ENCODE data around the gene UBL4B.
"Not testable (repeated sequence)": the region's sequence is repeated elsewhere in the genome, so short reads cannot be mapped to it uniquely, and the experiment has no call there.

UBL4B gene, protein sequence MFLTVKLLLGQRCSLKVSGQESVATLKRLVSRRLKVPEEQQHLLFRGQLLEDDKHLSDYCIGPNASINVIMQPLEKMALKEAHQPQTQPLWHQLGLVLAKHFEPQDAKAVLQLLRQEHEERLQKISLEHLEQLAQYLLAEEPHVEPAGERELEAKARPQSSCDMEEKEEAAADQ

GRCh38 chr1:110112143-110112542 lies at the start of gene UBL4B:
TSS of gene UBL4B (plus strand) at chr1:110112443. CDS start at chr1:110112535, 92 bp downstream.
- no peak for DNase-seq

GRCh38 chr1:110062612-110063011 lies 49.6 kb upstream of the UBL4B start:
- no peak for DNase-seq

DNA sequence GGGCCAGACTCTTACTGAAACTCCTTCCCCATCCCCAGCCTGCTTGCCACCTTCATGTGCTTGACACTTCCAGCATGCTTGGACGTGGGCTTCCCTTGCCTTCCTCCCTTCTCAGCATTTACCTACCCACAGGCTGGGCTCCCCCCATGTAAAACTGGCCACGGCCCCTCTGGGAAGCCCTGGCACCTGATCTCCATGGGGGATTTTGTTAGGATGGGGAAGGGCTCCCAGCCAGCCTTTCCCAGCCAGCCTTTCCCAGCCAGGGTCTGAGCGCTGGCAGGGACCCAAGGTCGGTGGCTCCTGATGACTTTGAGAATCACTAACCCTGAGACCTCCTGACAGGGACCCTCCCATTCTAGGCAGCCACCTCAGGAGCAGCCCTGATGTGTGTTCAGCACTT lies 48.5 kb upstream of the UBL4B start:
- no peak for DNase-seq

- no peak for DNase-seq
Measured at GRCh38 chr1:110064576-110065337, 47.5 kb upstream of the UBL4B start.

DNA sequence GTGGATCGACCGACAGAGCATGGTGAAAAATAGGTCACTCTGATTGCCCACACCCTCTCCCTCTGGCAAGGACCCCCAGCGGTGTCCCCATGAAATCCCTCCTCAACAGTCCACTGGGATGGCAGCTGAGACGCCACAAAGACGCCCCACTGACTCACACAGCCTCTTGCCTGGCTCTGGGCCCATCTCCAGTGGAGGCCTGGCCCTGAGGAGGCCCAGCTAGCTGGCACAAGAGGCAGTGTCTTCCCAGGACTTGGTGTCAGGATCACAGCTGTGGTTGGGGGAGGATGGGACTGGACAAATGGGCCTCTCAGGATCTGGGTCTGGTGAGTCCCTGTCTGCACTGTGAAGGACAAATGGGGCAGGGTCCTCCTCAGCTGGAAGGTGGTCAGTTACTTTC lies 46.4 kb upstream of the UBL4B start:
- DNase-seq, result no peak

- no peak for DNase-seq
Measured at GRCh38 chr1:110067479-110067892, 44.8 kb upstream of the UBL4B start.

- peak; percentile 49 for DNase-seq
Measured at GRCh38 chr1:110067893-110068645, 44.2 kb upstream of the UBL4B start.

DNA sequence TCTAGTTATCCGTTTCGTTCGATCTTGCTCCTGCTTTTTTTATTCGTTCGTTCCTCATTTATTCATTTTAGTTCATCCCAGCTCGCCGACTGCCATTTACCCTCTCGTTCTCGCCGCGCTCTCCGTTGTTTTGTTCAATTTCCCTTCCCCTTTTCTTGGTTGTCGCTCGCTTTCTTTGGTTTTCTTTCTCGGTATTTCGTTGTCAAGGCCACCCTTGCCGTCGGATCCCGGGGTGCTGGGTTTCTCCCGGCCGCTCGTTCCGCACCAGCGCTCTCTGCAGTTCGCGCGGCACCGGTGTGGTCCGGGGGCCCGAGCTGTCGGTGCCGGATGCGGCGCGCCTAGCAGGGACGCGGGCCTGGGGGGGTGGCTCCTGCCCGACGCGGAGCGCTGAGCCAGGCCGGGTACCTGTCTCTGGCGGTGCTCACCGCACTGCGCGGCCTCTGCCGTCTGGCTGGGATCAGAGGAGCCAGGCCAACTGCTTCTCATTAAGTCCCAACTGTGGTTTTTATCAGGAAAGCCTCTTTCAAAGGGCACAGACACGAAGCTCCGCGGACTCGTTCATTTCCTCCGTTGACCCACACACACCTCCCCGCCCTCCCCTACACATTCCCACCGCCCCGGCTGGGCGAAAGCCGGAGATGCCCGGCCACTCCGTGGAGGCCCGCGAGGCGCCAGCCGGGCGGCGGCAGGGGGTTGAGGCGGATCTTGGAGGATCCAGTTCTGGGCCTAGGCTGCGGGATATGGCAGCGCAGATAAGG lies 43.4 kb upstream of the UBL4B start:
- peak; percentile 44 for DNase-seq

DNA sequence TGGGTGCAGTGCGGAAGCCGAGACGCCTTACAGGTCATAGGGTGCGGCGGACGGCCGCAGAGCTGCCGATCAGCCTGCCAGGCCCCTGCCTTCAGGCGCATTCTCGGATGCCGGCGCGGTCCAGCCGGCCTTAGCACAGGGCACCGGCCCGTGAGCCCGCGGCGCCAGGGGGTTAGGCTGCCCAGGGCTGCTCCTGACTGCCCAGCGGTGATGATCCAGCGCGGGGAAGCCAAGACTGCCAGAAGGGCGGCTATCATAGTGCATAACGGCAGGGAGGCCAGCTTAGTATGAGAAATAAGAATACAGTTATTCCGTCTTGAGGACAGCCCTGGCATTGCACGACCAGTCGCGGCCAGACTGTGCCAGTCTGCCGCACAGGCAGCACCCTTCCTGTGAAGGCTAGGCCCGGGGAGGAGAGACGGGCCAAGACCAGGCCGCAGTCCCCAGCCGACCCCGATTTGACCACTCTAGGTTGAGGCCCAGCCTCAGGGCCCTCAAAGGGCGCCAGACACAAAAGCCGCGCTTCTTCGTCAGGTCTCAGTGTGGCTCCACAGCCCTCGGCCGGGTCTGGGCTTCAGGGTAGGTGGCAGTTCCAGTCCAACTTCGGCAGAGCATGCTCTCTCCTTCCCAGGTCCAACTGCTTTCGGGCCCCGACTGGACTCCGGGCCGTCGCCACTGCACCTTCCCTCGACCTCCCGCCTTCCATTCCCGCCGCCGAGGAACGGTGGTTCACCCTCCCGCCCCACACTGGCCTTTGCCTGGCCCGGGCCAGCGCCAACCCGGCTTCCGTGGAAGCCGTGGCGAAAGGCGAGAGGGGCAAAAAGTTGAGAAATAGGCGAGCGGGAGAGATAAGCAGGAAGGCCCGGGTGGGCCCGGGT lies 42.6 kb upstream of the UBL4B start:
- peak; percentile 60 for DNase-seq

DNA sequence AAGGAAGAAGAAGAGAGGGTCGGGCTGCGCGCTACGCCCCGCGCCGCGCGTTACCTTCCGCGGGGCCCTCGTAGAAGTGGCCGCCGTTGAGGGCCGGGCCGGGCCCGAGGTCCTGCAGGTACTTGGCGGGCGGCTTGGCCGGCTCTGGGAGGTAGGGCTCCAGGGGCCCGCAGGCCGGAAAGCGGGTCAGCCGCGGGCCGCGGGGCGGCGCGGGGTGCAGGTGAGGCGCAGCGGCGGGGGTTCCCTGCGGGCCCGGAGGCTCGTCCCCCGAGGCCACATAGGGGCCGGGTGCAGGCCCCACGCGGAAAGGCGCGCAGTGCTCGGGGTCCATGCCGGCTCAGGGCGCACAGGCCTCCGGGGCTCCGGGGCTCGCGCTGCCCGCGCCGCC lies 42.0 kb upstream of the UBL4B start:
- no peak for DNase-seq

DNA sequence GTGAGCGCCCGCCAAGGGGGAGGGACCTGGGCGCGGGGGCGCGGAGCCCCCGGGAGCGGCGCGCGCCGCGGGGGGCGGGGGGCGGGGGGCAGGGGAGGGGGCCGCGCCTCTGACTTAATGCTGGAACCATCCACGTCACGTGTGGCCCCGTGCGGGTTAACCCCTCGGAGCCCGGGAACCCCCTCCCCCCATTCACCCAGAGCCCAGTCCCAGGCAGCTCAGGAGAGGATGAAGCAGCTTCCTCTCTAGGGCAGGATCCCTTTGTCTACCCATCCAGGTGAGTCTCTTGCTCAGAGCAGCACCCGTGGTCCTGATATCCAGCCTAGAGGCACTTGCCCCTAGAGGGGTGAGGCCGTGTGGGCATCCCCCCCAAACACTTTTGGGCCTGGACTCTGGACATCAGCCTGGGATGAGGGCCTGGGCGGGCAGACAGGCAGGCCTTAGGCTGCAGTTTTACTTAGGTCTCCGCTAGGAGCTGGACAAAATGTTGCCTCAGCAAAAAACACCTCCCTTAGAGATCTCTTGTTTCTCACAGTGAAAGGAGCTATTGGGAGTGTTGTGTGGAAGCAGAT lies 41.5 kb upstream of the UBL4B start, which contains the start of gene ALX3:
Gene ALX3 (minus strand): TSS at position 2 of the 572 bp plus-strand sequence. CDS start 60 bp downstream, outside the sequence.
- DNase-seq, result no peak

DNA sequence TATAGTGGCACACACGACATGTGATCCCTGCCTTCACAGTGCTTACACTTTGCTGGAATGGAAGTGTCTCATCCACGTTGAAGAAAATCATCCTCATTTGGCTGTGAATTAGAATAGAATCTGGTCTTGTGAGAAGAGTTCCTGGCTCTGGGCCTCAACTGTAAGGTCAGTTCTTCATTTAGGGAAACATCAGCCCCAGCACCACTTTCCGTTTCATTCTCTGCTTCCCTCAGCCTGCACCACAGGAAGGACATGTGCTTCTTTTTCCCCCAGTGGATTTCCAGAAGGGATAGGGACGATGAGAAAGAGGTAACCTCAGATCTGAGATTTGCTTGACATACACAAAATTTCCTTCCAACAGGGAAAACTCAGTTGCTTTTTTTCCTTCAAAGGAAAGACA lies 38.1 kb upstream of the UBL4B start:
- no peak for DNase-seq

DNA sequence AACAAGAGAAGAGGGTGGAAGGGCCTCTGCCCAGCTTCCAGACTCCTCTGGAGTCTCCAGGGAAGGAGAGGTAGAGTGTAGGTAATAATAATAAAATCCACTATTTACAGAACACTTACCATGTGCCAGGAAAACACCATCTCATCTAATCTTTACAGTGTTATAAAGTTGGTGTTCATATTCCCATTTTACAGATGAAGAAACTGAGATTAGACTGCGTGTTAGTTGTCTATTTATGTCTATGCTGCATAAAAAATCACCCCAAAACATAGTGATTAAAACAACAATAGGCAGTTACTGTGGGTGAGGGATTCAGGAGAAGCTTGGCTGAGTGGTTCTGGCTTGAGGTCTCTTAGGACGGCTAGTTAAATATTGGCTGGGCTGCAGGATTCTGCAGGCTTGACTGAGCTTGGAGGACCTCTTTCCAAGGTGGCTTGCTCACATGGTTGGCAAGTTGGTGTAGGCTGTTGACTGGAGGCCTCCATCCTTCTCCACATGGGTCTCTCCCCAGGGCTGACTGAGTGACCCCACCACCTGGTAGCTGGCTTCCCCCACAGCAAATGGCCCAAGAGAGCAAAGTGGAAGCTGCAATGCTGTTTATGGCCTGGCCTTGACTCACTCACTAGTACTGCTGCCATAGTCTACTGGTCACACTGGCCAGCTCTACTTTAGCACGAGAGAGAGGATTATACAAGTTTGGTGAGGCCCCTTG lies 35.3 kb upstream of the UBL4B start:
- no peak for DNase-seq

DNA sequence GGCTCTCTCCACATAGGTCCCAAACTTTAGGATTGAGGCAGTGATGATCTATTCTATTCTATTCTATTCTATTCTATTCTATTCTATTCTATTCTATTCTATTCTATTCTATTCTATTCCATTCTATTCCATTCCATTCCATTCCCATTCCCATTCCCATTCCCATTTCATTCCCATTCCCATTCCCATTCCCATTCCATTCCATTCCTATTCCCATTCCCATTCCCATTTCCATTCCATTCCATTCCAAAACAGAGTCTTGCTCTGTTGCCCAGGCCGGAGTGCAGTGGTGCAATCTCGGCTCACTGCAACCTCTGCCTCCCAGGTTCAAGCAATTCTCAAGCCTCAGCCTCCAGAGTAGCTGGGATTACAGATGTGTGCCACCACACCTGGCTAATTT lies 32.2 kb upstream of the UBL4B start:
- DNase-seq, result not testable (repeated sequence)

DNA sequence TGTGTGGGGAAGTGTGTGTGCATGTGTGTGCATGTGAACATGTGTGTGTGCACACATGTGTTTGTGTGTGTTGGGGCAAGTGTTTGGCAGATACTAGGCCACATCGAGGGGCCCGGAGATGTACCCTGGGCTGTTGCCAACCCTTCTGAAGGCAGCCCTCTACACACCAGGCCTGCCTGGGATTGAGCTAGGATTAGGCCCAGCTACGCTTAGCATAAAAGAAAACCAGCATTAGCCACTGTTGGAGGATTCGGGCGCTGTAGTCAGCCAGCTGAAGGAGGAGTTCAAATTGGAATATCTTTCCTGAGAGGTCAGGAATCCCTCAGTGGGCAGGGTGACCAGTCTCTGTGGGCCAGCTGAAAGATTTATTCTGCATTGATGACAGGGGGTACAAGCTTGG lies 31.2 kb upstream of the UBL4B start:
- no peak for DNase-seq

- no peak for DNase-seq
Measured at GRCh38 chr1:110082477-110082876, 29.8 kb upstream of the UBL4B start.

DNA sequence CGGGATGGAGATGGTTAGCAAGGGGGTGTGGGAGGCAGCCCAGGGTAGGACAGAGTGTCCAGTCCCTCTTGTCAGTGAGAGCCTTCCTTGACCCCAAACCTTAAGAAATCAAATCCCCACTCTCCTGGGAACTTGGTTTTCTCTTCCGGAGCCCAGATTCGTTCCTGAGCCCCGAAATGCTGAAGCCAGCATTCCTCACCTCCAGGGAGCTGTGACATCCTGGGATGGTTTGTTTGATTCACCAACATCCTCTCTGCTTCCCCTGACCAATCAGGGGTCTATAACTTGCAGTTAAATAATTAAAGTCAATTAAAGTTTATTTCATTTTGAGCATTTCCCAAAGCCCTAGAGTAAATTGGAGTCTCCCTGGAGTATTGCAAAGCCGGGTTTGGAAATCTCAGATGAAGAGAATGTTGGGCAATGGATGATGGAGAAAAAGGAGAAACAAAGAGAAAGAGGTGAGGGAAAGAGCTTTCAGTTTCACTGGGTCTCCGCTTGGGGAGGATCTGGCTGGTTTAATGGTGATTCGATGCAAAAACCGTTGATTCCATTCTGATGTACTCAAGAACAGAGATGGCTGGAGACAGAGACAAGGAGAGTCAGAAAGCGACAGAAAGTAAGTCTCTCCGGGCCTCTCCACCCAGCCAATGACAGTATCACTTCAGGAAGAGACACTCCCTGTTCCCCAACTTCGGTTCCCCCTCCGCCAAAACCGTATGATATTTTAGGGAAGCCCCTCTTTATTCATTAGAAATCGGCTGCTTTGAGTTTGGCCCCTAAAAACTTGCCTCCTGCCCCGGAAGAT lies 29.0 kb upstream of the UBL4B start:
- DNase-seq, result peak; percentile 24

- no peak for DNase-seq
Measured at GRCh38 chr1:110083866-110084226, 28.4 kb upstream of the UBL4B start.

- DNase-seq, result peak; percentile 63
Measured at GRCh38 chr1:110084227-110085078, 27.8 kb upstream of the UBL4B start.

Data from hematopoietic multipotent progenitor cell treated with erythropoietin and hydrocortisone succinate and interleukin-3 and kit ligand, for 4 days (in vitro differentiated cells).